ENCODE measurements around the gene CELF4. TPM values are rescaled to one million over a fixed set of nuclear protein-coding genes. Genes with fewer than 3 reads are reported as not detected.

CELF4 gene
- total RNA-seq, 1 donor from 2014 or later = 2.3 TPM

GRCh38 chr18:37405772-37406171 lies 159.8 kb downstream of the CELF4 start:
- Mint-ChIP-seq H3K4me3 (no peak overlapping the region), H3K36me3 (no peaks in the 10 kb centered on the region), H3K4me1 (peaks cover 24% of the 10 kb centered on the region), H3K9me3 (no peaks in the 10 kb centered on the region), H3K27me3 (ENCODE audit: low read depth) (peaks cover 10% of the 10 kb centered on the region), H3K27ac (no peak overlapping the region)
- no peak for TF ChIP-seq CTCF (IDR thresholded peaks at IDR 0.05; ENCODE audit: unreplicated experiment)
- no peak for DNase-seq (ENCODE audit: low spot score in 2 of 2, unreplicated experiment in 2 of 2)

- Mint-ChIP-seq H3K4me3 (no peak overlapping the region), H3K27me3 (ENCODE audit: low read depth) (peaks cover 10% of the 10 kb centered on the region), H3K27ac (peak overlapping the region; percentile 31), H3K4me1 (peaks cover 24% of the 10 kb centered on the region), H3K36me3 (no peaks in the 10 kb centered on the region), H3K9me3 (no peaks in the 10 kb centered on the region)
- no peak for TF ChIP-seq CTCF (IDR thresholded peaks at IDR 0.05; ENCODE audit: unreplicated experiment)
- DNase-seq (ENCODE audit: low spot score in 2 of 2, unreplicated experiment in 2 of 2) = no peak
Measured at GRCh38 chr18:37405229-37405628, 160.4 kb downstream of the CELF4 start.

- Mint-ChIP-seq H3K27me3 (ENCODE audit: low read depth) (peaks cover 3% of the 10 kb centered on the region), H3K27ac (no peak overlapping the region)
- no peak for TF ChIP-seq CTCF (IDR thresholded peaks at IDR 0.05; ENCODE audit: unreplicated experiment)
Measured at GRCh38 chr18:37403788-37404187, 161.8 kb downstream of the CELF4 start.

GRCh38 chr18:37403100-37403781 lies 162.4 kb downstream of the CELF4 start:
- Mint-ChIP-seq H3K36me3 (no peaks in the 10 kb centered on the region), H3K4me1 (peaks cover 19% of the 10 kb centered on the region), H3K9me3 (no peaks in the 10 kb centered on the region), H3K27ac (peak overlapping the region; percentile 69), H3K4me3 (no peak overlapping the region), H3K27me3 (ENCODE audit: low read depth) (peaks cover 2% of the 10 kb centered on the region)
- no peak for DNase-seq (ENCODE audit: low spot score in 2 of 2, unreplicated experiment in 2 of 2)
- TF ChIP-seq CTCF (IDR thresholded peaks at IDR 0.05; ENCODE audit: unreplicated experiment) = no peak

More at GRCh38 chr18:37403788-37404187, 161.8 kb downstream of the CELF4 start:
- Mint-ChIP-seq H3K9me3 (no peaks in the 10 kb centered on the region), H3K4me3 (no peak overlapping the region), H3K4me1 (peaks cover 19% of the 10 kb centered on the region), H3K36me3 (no peaks in the 10 kb centered on the region)
- DNase-seq (ENCODE audit: low spot score in 2 of 2, unreplicated experiment in 2 of 2) = no peak

GRCh38 chr18:37402735-37403099 lies 162.9 kb downstream of the CELF4 start:
- no peak for TF ChIP-seq CTCF (IDR thresholded peaks at IDR 0.05; ENCODE audit: unreplicated experiment)
- H3K36me3 Mint-ChIP-seq = no peaks in the 10 kb centered on the region
- no peaks in the 10 kb centered on the region for H3K9me3 Mint-ChIP-seq
- peak overlapping the region; percentile 69 for H3K27ac Mint-ChIP-seq
- no peak overlapping the region for H3K4me3 Mint-ChIP-seq
- peaks cover 19% of the 10 kb centered on the region for H3K4me1 Mint-ChIP-seq
- peaks cover 2% of the 10 kb centered on the region for H3K27me3 Mint-ChIP-seq (ENCODE audit: low read depth)
- no peak for DNase-seq (ENCODE audit: low spot score in 2 of 2, unreplicated experiment in 2 of 2)

All from mesothelial cell of epicardium (in vitro differentiated cells).